Activated naive CD4-positive, alpha-beta T cell treated with anti-CD3 and anti-CD28 coated beads, Interleukin-2, amount 10 ng/mL, durations not matched to agents 7 days and 5 days (primary cell): Measurements from ENCODE around the gene SCN8A.
"Not testable (repeated sequence)": the region's sequence is repeated elsewhere in the genome, so short reads cannot be mapped to it uniquely, and the experiment has no call there.

ENCODE experiments used
- CTCF ChIA-PET: fragments of 350-600 bp; sonication (Branson Sonifier 250); formaldehyde crosslinking; loops from one replicate; lab custom pipeline; 2021; ENCODE audit warnings: antibody characterized with exemption; lab: Charles Lee
- DNase-seq: peaks from one replicate; pipeline ENCODE4 v3.0.0-alpha.2; 2020
- H3K27ac Mint-ChIP-seq: one replicate; pipeline ENCODE4 v1.8.0; 2021; ENCODE audit warnings: mild to moderate bottlenecking, moderate library complexity, mixed read lengths
- H3K27me3 Mint-ChIP-seq: one replicate; pipeline ENCODE4 v1.8.0; 2021; ENCODE audit warnings: mild to moderate bottlenecking, mixed read lengths
- H3K36me3 Mint-ChIP-seq: one replicate; pipeline ENCODE4 v1.8.0; 2021; ENCODE audit warnings: mixed read lengths
- H3K4me1 Mint-ChIP-seq: one replicate; pipeline ENCODE4 v1.8.0; 2021; ENCODE audit warnings: mixed read lengths
- H3K4me3 Mint-ChIP-seq: one replicate; pipeline ENCODE4 v1.8.0; 2021; ENCODE audit warnings: mild to moderate bottlenecking, moderate library complexity, mixed read lengths
- H3K9me3 Mint-ChIP-seq: one replicate; pipeline ENCODE4 v1.8.0; 2021; ENCODE audit warnings: mixed read lengths

SCN8A gene

DNA sequence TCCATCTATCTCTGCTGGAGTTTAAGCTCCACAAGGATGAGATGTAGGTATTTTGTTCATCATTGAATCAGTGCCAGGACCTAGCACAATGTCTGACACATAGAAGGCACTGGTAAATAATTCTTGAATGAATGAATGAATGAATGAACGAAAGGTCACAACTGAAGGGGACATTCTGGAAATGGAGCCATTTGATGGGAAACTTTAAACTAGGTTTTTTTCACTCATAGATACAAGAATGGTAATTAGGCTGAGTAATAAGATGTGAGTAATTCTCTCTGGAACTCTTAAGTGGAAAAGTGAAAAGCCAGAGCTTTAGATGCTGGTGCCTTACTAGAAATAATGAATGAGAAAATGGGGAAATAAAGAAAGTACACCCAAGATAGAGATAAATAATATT, 44.3 kb downstream of the SCN8A start:
- no peak for DNase-seq
- Mint-ChIP-seq H3K27ac (no peak overlapping the region), H3K36me3 (no peaks in the 10 kb centered on the region), H3K4me1 (no peaks in the 10 kb centered on the region), H3K4me3 (no peak overlapping the region), H3K27me3 (peaks cover 3% of the 10 kb centered on the region), H3K9me3 (no peaks in the 10 kb centered on the region)
- CTCF ChIA-PET: no interaction called here

DNA sequence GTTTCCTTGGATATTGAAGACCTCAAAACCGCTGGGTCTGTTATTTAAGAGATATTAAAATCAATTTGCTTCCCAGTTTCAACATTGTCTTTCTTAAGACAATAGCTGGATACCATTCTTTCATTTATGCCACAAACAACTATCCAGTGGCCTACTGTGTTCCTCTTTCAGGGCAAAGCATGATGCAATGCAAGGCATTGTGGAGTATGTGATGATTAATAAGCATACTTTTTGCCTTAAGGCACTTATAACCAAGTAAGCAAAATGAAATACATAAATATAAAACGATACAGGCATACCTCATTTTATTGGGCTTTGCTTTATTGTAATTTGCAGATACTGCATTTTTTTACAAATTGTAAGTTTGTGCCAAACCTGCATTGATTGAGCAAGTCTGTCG, 45.5 kb downstream of the SCN8A start:
- Mint-ChIP-seq H3K27ac (no peak overlapping the region), H3K36me3 (no peaks in the 10 kb centered on the region), H3K9me3 (no peaks in the 10 kb centered on the region), H3K4me1 (no peaks in the 10 kb centered on the region), H3K27me3 (peaks cover 1% of the 10 kb centered on the region), H3K4me3 (no peak overlapping the region)
- no peak for DNase-seq
- CTCF ChIA-PET: interaction anchor here (0.7 kb wide), 1 partner anchor 46 kb away, joined by 3 read pairs; no protein-coding TSS in a partner anchor

GRCh38 chr12:51636986-51637385, 46.0 kb downstream of the SCN8A start:
- no peaks in the 10 kb centered on the region for H3K4me1 Mint-ChIP-seq
- no peaks in the 10 kb centered on the region for H3K36me3 Mint-ChIP-seq
- H3K27me3 Mint-ChIP-seq: peaks cover 5% of the 10 kb centered on the region
- H3K27ac Mint-ChIP-seq: no peak overlapping the region
- DNase-seq: no peak
- no peak overlapping the region for H3K4me3 Mint-ChIP-seq
- no peaks in the 10 kb centered on the region for H3K9me3 Mint-ChIP-seq
- CTCF ChIA-PET: interaction anchor here (0.7 kb wide), 1 partner anchor 47 kb away, joined by 3 read pairs; no protein-coding TSS in a partner anchor

- CTCF ChIA-PET: no interaction called here
- H3K4me3 Mint-ChIP-seq: no peak overlapping the region
- no peaks in the 10 kb centered on the region for H3K4me1 Mint-ChIP-seq
- H3K27me3 Mint-ChIP-seq: peaks cover 6% of the 10 kb centered on the region
- H3K27ac Mint-ChIP-seq: no peak overlapping the region
- no peaks in the 10 kb centered on the region for H3K9me3 Mint-ChIP-seq
- no peak for DNase-seq
- H3K36me3 Mint-ChIP-seq: no peaks in the 10 kb centered on the region
These were observed 48.3 kb downstream of the SCN8A start for GRCh38 chr12:51639361-51639760.

DNA sequence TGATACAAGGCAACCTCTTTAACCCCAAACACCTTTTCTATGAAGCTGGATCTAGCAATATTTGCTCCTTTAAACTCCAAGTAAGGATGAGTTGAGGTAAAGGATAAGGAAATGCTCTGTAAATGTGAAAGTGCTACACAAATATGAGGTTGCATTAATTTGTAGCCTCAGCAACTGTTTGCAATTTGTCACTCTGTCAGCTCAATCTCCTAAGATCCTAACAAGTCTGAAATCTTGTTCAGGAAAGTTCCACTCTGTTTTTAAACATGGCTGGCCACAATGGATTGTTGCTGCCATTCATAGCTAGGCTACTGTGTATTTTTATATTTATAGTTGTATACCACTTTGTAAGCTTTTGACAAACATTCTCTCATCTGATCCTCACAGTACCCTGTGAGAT, 51.3 kb downstream of the SCN8A start:
- no peak overlapping the region for H3K27ac Mint-ChIP-seq
- no peaks in the 10 kb centered on the region for H3K36me3 Mint-ChIP-seq
- DNase-seq: no peak
- peaks cover 6% of the 10 kb centered on the region for H3K27me3 Mint-ChIP-seq
- H3K9me3 Mint-ChIP-seq: no peaks in the 10 kb centered on the region
- CTCF ChIA-PET: no interaction called here
- no peak overlapping the region for H3K4me3 Mint-ChIP-seq
- H3K4me1 Mint-ChIP-seq: no peaks in the 10 kb centered on the region

DNA sequence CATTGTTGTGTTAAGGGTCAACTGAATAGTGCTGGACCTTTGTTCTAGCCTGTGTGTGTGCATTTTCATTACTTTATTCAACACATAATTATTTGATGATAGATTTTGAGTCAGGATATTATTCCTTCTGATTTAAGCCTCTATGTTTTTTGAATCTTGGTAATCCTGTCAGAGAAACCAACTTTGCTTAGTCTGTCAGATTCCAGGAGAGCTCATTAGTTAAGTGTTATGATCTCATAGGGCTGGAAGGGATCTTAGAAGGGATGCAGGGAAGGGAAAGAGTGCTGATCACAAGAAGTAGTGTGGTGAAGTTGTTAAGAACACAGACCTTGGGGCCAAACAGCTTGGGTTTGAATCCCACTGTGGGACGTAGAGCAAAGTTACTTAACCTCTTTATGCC, 52.9 kb downstream of the SCN8A start:
- no peaks in the 10 kb centered on the region for H3K9me3 Mint-ChIP-seq
- no peaks in the 10 kb centered on the region for H3K36me3 Mint-ChIP-seq
- no peak overlapping the region for H3K4me3 Mint-ChIP-seq
- no peaks in the 10 kb centered on the region for H3K4me1 Mint-ChIP-seq
- no peak for DNase-seq
- CTCF ChIA-PET: no interaction called here
- H3K27ac Mint-ChIP-seq: no peak overlapping the region
- H3K27me3 Mint-ChIP-seq: peaks cover 6% of the 10 kb centered on the region

DNA sequence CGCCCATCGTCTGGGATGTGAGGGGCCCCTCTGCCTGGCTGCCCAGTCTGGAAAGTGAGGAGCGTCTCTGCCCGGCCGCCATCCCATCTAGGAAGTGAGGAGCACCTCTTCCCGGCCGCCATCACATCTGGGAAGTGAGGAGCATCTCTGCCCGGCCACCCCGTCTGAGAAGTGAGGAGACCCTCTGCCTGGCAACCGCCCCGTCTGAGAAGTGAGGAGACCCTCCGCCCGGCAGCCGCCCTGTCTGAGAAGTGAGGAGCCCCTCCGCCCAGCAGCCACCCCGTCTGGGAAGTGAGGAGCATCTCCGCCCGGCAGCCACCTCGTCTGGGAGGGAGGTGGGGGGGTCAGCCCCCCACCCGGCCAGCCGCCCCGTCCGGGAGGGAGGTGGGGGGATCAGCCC, 53.7 kb downstream of the SCN8A start:
- H3K36me3 Mint-ChIP-seq, H3K27ac Mint-ChIP-seq, H3K9me3 Mint-ChIP-seq, DNase-seq, CTCF ChIA-PET, H3K4me3 Mint-ChIP-seq, H3K27me3 Mint-ChIP-seq, H3K4me1 Mint-ChIP-seq: not testable (repeated sequence)

DNA sequence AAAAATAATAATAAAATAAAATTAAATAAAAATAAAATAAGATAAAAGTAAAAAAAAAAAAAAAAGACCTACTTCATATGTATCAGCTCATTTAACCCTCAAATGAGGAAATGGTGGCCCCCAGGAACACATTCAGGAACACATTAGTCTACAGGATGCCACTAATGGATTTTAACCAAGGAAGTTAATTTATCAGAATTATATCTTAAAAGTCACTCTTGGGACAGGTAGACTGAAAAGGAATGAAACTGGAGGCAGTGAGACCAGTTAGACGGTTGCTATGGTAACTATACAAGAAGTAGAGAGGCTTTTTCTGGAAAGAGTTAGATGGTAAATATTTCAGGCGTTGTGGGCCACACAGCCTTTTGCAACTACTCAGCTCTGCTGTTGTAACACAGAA, 54.9 kb downstream of the SCN8A start:
- CTCF ChIA-PET: no interaction called here
- Mint-ChIP-seq H3K27me3 (peaks cover 6% of the 10 kb centered on the region), H3K4me3 (no peak overlapping the region), H3K36me3 (no peaks in the 10 kb centered on the region), H3K27ac (no peak overlapping the region), H3K9me3 (peaks cover 2% of the 10 kb centered on the region), H3K4me1 (no peaks in the 10 kb centered on the region)
- no peak for DNase-seq

- Mint-ChIP-seq H3K4me1 (no peaks in the 10 kb centered on the region), H3K36me3 (no peaks in the 10 kb centered on the region), H3K27me3 (no peaks in the 10 kb centered on the region), H3K9me3 (peaks cover 2% of the 10 kb centered on the region), H3K27ac (no peak overlapping the region), H3K4me3 (no peak overlapping the region)
- CTCF ChIA-PET: no interaction called here
- DNase-seq: no peak
These were observed 56.6 kb downstream of the SCN8A start for GRCh38 chr12:51647647-51648046.

DNA sequence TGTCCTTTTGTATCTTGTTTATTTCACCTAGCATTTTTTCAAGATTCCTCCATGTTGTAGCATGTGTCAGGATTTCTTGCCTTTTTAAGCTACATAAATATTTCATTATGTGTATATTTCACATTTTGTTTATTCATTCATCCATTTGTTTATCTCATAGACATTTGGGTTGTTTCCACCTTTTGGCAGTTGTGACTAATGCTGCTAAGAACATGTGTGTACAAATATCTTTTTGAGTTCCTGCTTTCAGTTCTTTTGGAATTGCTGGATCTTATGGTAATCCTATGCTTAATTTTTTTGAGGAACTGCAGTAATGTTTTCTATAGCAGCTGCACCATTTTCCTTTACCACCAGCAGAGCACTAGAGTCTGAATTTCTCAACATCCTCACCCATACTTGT, 62.4 kb downstream of the SCN8A start:
- Mint-ChIP-seq H3K27me3 (peaks cover 17% of the 10 kb centered on the region), H3K9me3 (peaks cover 2% of the 10 kb centered on the region), H3K36me3 (no peaks in the 10 kb centered on the region), H3K4me1 (no peaks in the 10 kb centered on the region), H3K27ac (no peak overlapping the region), H3K4me3 (no peak overlapping the region)
- CTCF ChIA-PET: interaction anchor here (1.2 kb wide), 1 partner anchor 9 kb away, joined by 3 read pairs; no protein-coding TSS in a partner anchor
- DNase-seq: no peak

- Mint-ChIP-seq H3K27ac (no peak overlapping the region), H3K27me3 (peaks cover 28% of the 10 kb centered on the region), H3K4me3 (no peak overlapping the region), H3K9me3 (no peaks in the 10 kb centered on the region), H3K4me1 (no peaks in the 10 kb centered on the region), H3K36me3 (no peaks in the 10 kb centered on the region)
- CTCF ChIA-PET: interaction anchor here (0.6 kb wide), 1 partner anchor 725 kb away, joined by 5 read pairs; no protein-coding TSS in a partner anchor
- no peak for DNase-seq
These were observed 70.2 kb downstream of the SCN8A start for GRCh38 chr12:51661199-51661598.

DNA sequence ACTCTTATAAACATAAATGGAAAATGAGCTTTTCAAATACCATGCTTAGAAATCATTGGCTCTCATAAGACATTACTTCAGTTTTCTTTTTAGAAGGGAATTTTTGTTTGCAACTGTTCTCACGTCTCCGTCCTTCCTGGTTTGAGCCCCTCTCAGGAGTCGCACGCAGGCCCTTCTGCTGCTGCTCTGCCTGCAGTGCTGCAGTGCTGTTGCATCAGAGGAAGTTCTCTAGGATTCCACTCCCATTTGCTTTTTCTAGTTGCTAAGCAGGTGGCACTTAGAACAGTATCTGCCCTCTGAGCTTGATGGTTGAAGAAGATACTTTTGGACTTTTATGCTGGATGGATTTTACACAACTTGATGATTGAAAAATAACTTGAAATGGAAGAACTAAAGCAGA, 70.8 kb downstream of the SCN8A start:
- Mint-ChIP-seq H3K9me3 (no peaks in the 10 kb centered on the region), H3K27ac (no peak overlapping the region), H3K27me3 (peaks cover 28% of the 10 kb centered on the region), H3K36me3 (no peaks in the 10 kb centered on the region), H3K4me1 (no peaks in the 10 kb centered on the region), H3K4me3 (no peak overlapping the region)
- DNase-seq: no peak
- CTCF ChIA-PET: interaction anchor here (0.8 kb wide), 1 partner anchor 9 kb away, joined by 3 read pairs; no protein-coding TSS in a partner anchor

DNA sequence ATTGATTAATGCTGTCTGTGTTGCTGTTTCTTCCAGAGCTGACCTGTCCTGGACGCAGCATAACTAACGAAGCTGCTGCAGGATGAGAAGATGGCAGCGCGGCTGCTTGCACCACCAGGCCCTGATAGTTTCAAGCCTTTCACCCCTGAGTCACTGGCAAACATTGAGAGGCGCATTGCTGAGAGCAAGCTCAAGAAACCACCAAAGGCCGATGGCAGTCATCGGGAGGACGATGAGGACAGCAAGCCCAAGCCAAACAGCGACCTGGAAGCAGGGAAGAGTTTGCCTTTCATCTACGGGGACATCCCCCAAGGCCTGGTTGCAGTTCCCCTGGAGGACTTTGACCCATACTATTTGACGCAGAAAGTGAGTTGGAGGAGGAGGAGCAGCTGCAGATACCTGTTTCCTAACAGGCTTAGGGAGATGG, 71.7 kb downstream of the SCN8A start:
- CTCF ChIA-PET: no interaction called here
- Mint-ChIP-seq H3K27me3 (peaks cover 24% of the 10 kb centered on the region), H3K9me3 (no peaks in the 10 kb centered on the region), H3K4me1 (no peaks in the 10 kb centered on the region), H3K4me3 (no peak overlapping the region), H3K27ac (no peak overlapping the region), H3K36me3 (no peaks in the 10 kb centered on the region)
- no peak for DNase-seq

- Mint-ChIP-seq H3K27ac (no peak overlapping the region), H3K4me1 (no peaks in the 10 kb centered on the region), H3K27me3 (peaks cover 19% of the 10 kb centered on the region), H3K4me3 (no peak overlapping the region), H3K9me3 (no peaks in the 10 kb centered on the region), H3K36me3 (no peaks in the 10 kb centered on the region)
- CTCF ChIA-PET: interaction anchor here (0.9 kb wide), 1 partner anchor 12 kb away, joined by 3 read pairs; no protein-coding TSS in a partner anchor
- no peak for DNase-seq
These were observed 72.4 kb downstream of the SCN8A start for GRCh38 chr12:51663390-51663789.

- H3K4me1 Mint-ChIP-seq: peaks cover 8% of the 10 kb centered on the region
- H3K4me3 Mint-ChIP-seq: no peak overlapping the region
- CTCF ChIA-PET: no interaction called here
- no peak for DNase-seq
- H3K9me3 Mint-ChIP-seq: no peaks in the 10 kb centered on the region
- no peaks in the 10 kb centered on the region for H3K36me3 Mint-ChIP-seq
- H3K27ac Mint-ChIP-seq: no peak overlapping the region
- peaks cover 12% of the 10 kb centered on the region for H3K27me3 Mint-ChIP-seq
These were observed 75.7 kb downstream of the SCN8A start for GRCh38 chr12:51666696-51667095.
